Effector memory CD4-positive, alpha-beta T cell (primary cell): ENCODE data around the gene SDR42E1.
A peak's percentile ranks its signal among the peaks of the same experiment; 100 is the strongest.

Experiments used
- DNase-seq, 3 donors: peaks; one replicate each; pipeline ENCODE4 v3.0.0-alpha.2; 2020
- H3K27ac ChIP-seq: 2 replicates; pipeline ENCODE4 v1.7.0; 2013; ENCODE audit warnings: mild to moderate bottlenecking, low read length, moderate library complexity; ENCODE audit not compliant: insufficient read depth, poor library complexity, severe bottlenecking
- H3K27me3 ChIP-seq: replicated peaks from 2 replicates; pipeline ENCODE4 v1.7.0; 2013; ENCODE audit warnings: mild to moderate bottlenecking, low read length; ENCODE audit not compliant: insufficient read depth, control insufficient read depth, poor library complexity, severe bottlenecking
- H3K36me3 ChIP-seq: 2 replicates; pipeline ENCODE4 v1.7.0; 2013; ENCODE audit warnings: mild to moderate bottlenecking, low read length, moderate library complexity; ENCODE audit not compliant: control insufficient read depth, insufficient read depth
- H3K4me1 ChIP-seq: 2 replicates; pipeline ENCODE4 v1.7.0; 2013; ENCODE audit warnings: low read length, mild to moderate bottlenecking; ENCODE audit not compliant: control insufficient read depth, insufficient read depth, poor library complexity, severe bottlenecking
- H3K4me3 ChIP-seq: 2 replicates; pipeline ENCODE4 v1.7.0; 2013; ENCODE audit warnings: low read length, low read depth, mild to moderate bottlenecking; ENCODE audit not compliant: insufficient read depth, poor library complexity, severe bottlenecking
- H3K9me3 ChIP-seq: 2 replicates; pipeline ENCODE4 v1.7.0; 2013; ENCODE audit warnings: mild to moderate bottlenecking, low read length, moderate library complexity; ENCODE audit not compliant: control insufficient read depth
- total RNA-seq, 3 donors: gene quantifications; one replicate each; lab custom pipeline; 2026; lab: John Stamatoyannopoulos, UW

SDR42E1 gene
- 6.1 to 8.1 (median 6.7) reads per million in 3 donors for total RNA-seq

- Histone ChIP-seq H3K27ac (no peak within 1 kb of the TSS), H3K9me3 (no peaks in the 10 kb centered on the region), H3K4me3 (peak within 1 kb of the TSS; percentile 76), H3K27me3 (no peaks in the 10 kb centered on the region), H3K4me1 (peaks cover 5% of the 10 kb centered on the region), H3K36me3 (no peaks in the 10 kb centered on the region)
- DNase-seq: peak; percentile 11 to 35 (median 34)
These were observed at the start of gene SDR42E1 for GRCh38 chr16:82011199-82011641. SDR42E1 (minus strand) TSS chr16:82011470; CDS start chr16:82000858, 10,612 bp downstream.

GRCh38 chr16:82059983-82060421, 48.7 kb upstream of the SDR42E1 start:
- DNase-seq: no peak
- no peaks in the 10 kb centered on the region for H3K4me1 ChIP-seq
- no peaks in the 10 kb centered on the region for H3K27me3 ChIP-seq
- no peak overlapping the region for H3K4me3 ChIP-seq
- H3K9me3 ChIP-seq: no peaks in the 10 kb centered on the region
- H3K36me3 ChIP-seq: no peaks in the 10 kb centered on the region
- no peak overlapping the region for H3K27ac ChIP-seq

- no peak overlapping the region for H3K27ac ChIP-seq
- no peaks in the 10 kb centered on the region for H3K9me3 ChIP-seq
- H3K36me3 ChIP-seq: no peaks in the 10 kb centered on the region
- H3K4me1 ChIP-seq: no peaks in the 10 kb centered on the region
- no peaks in the 10 kb centered on the region for H3K27me3 ChIP-seq
- no peak for DNase-seq
- H3K4me3 ChIP-seq: no peak overlapping the region
These were observed 48.1 kb upstream of the SDR42E1 start for GRCh38 chr16:82059161-82059982.

GRCh38 chr16:82056550-82056896, 45.3 kb upstream of the SDR42E1 start:
- Histone ChIP-seq H3K4me1 (no peaks in the 10 kb centered on the region), H3K4me3 (no peak overlapping the region), H3K27me3 (no peaks in the 10 kb centered on the region), H3K9me3 (no peaks in the 10 kb centered on the region), H3K27ac (no peak overlapping the region), H3K36me3 (no peaks in the 10 kb centered on the region)
- DNase-seq: no peak

- Histone ChIP-seq H3K9me3 (no peaks in the 10 kb centered on the region), H3K4me1 (no peaks in the 10 kb centered on the region), H3K36me3 (no peaks in the 10 kb centered on the region), H3K27ac (no peak overlapping the region), H3K27me3 (no peaks in the 10 kb centered on the region), H3K4me3 (no peak overlapping the region)
- DNase-seq: no peak
These were observed 44.7 kb upstream of the SDR42E1 start for GRCh38 chr16:82055728-82056549.

GRCh38 chr16:82055117-82055516, 43.8 kb upstream of the SDR42E1 start:
- Histone ChIP-seq H3K36me3 (no peaks in the 10 kb centered on the region), H3K9me3 (no peaks in the 10 kb centered on the region), H3K4me1 (no peaks in the 10 kb centered on the region), H3K27ac (no peak overlapping the region), H3K4me3 (no peak overlapping the region), H3K27me3 (no peaks in the 10 kb centered on the region)
- DNase-seq: no peak

- Histone ChIP-seq H3K36me3 (no peaks in the 10 kb centered on the region), H3K27me3 (no peaks in the 10 kb centered on the region), H3K4me3 (no peak overlapping the region), H3K9me3 (no peaks in the 10 kb centered on the region), H3K4me1 (no peaks in the 10 kb centered on the region), H3K27ac (no peak overlapping the region)
- no peak for DNase-seq
These were observed 40.4 kb upstream of the SDR42E1 start for GRCh38 chr16:82051656-82052055.

GRCh38 chr16:82050909-82051357, 39.7 kb upstream of the SDR42E1 start:
- DNase-seq: no peak
- no peaks in the 10 kb centered on the region for H3K27me3 ChIP-seq
- H3K9me3 ChIP-seq: no peaks in the 10 kb centered on the region
- H3K27ac ChIP-seq: no peak overlapping the region
- no peaks in the 10 kb centered on the region for H3K4me1 ChIP-seq
- no peaks in the 10 kb centered on the region for H3K36me3 ChIP-seq
- no peak overlapping the region for H3K4me3 ChIP-seq

GRCh38 chr16:82050506-82050905, 39.2 kb upstream of the SDR42E1 start:
- Histone ChIP-seq H3K36me3 (no peaks in the 10 kb centered on the region), H3K27me3 (no peaks in the 10 kb centered on the region)

GRCh38 chr16:82049484-82049883, 38.2 kb upstream of the SDR42E1 start:
- DNase-seq: no peak
- H3K27ac ChIP-seq: no peak overlapping the region
- H3K4me1 ChIP-seq: no peaks in the 10 kb centered on the region
- H3K27me3 ChIP-seq: no peaks in the 10 kb centered on the region
- no peaks in the 10 kb centered on the region for H3K36me3 ChIP-seq
- no peak overlapping the region for H3K4me3 ChIP-seq
- H3K9me3 ChIP-seq: no peaks in the 10 kb centered on the region

More at GRCh38 chr16:82050506-82050905, 39.2 kb upstream of the SDR42E1 start:
- Histone ChIP-seq H3K9me3 (no peaks in the 10 kb centered on the region), H3K4me3 (no peak overlapping the region), H3K27ac (no peak overlapping the region), H3K4me1 (no peaks in the 10 kb centered on the region)
- no peak for DNase-seq
